ENCODE measurements around the gene ADGRD1. TPM values are rescaled to one million over a fixed set of nuclear protein-coding genes. Genes with fewer than 3 reads are reported as not detected.

The ADGRD1 gene
- total RNA-seq, 1 donor from 2014 or later, result 0.98 TPM

DNA sequence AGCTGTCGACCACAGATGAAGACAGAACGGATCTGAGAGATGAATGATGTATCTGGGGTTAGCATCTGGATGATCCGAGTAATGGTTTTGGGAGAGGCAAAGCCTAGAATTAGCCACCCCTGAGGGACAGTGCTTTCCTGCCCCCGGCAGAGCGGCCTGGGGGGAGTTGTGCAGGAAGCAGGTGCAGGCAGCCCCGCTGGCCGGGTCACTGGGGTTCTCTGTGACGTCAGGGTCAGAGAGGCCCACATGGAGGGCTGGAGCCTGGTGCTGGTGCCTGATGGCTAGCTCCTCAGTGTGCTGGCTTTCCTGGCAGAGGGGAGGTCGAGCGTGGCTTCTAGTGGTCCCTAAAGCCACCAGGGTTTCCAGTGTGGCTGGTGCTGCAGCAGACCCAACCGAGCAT, 70.3 kb downstream of the ADGRD1 start:
- TF ChIP-seq, protein P1, sequence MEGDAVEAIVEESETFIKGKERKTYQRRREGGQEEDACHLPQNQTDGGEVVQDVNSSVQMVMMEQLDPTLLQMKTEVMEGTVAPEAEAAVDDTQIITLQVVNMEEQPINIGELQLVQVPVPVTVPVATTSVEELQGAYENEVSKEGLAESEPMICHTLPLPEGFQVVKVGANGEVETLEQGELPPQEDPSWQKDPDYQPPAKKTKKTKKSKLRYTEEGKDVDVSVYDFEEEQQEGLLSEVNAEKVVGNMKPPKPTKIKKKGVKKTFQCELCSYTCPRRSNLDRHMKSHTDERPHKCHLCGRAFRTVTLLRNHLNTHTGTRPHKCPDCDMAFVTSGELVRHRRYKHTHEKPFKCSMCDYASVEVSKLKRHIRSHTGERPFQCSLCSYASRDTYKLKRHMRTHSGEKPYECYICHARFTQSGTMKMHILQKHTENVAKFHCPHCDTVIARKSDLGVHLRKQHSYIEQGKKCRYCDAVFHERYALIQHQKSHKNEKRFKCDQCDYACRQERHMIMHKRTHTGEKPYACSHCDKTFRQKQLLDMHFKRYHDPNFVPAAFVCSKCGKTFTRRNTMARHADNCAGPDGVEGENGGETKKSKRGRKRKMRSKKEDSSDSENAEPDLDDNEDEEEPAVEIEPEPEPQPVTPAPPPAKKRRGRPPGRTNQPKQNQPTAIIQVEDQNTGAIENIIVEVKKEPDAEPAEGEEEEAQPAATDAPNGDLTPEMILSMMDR (conservative IDR thresholded peaks at IDR 0.05), result no peak

DNA sequence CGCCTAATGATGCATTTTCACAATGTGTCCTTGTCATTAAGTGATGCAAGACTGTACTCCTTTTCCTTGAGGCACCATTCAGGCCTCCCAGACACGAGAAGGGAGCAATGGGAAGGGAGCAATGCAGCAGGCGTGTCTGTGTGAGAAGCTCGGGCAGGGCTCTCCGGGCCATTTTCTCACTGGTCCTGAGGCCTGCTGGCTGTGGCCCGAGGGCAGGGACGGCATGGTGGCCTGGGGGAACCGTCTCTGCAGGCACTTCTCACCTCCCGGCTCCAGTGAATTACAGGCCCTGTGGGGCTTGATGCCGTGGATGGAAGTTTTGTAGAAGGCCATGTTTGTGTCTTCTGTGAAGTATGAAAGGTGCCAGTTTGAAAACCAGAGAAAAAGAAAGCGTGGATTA, 71.0 kb downstream of the ADGRD1 start:
- Mint-ChIP-seq H3K27ac (ENCODE audit: unreplicated experiment) (no peak overlapping the region), H3K27me3 (ENCODE audit: low read depth) (peaks cover 7% of the 10 kb centered on the region), H3K36me3 (ENCODE audit: low read depth) (no peaks in the 10 kb centered on the region), H3K4me3 (no peak overlapping the region), H3K9me3 (no peaks in the 10 kb centered on the region), H3K4me1 (peaks cover 22% of the 10 kb centered on the region)
- TF ChIP-seq, protein P1 (conservative IDR thresholded peaks at IDR 0.05), result no peak
- no peak for DNase-seq (ENCODE audit: low read depth, low spot score)

More for the DNA sequence above, 70.3 kb downstream of the ADGRD1 start:
- H3K9me3 Mint-ChIP-seq, result no peaks in the 10 kb centered on the region
- no peak overlapping the region for H3K27ac Mint-ChIP-seq (ENCODE audit: unreplicated experiment)
- H3K4me3 Mint-ChIP-seq, result no peak overlapping the region
- peaks cover 7% of the 10 kb centered on the region for H3K27me3 Mint-ChIP-seq (ENCODE audit: low read depth)
- H3K4me1 Mint-ChIP-seq, result peaks cover 22% of the 10 kb centered on the region
- no peak for DNase-seq (ENCODE audit: low read depth, low spot score)
- H3K36me3 Mint-ChIP-seq (ENCODE audit: low read depth), result no peaks in the 10 kb centered on the region

DNA sequence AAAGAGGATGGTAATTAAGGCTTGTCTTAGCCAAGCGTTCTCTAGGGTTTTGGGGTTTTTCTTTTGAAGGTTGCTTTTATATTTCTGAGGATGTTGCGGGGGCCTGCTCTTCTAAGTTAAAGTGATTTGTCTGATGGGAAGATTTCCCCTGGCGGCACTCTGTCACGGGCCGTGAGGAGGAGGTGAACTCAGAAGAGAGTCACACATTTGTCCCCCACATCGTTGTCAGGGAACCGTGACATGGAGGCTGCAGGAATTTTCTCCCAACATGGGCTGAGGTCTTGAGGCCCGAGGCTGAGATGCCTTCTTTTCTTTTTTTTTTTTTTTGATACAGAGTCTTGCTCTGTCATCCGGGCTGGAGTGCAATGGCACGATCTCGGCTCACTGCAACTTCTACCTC, 71.5 kb downstream of the ADGRD1 start:
- Mint-ChIP-seq H3K9me3 (no peaks in the 10 kb centered on the region), H3K4me3 (no peak overlapping the region), H3K27me3 (ENCODE audit: low read depth) (peaks cover 7% of the 10 kb centered on the region), H3K4me1 (peaks cover 22% of the 10 kb centered on the region), H3K27ac (ENCODE audit: unreplicated experiment) (no peak overlapping the region), H3K36me3 (ENCODE audit: low read depth) (no peaks in the 10 kb centered on the region)
- TF ChIP-seq, protein P1 (conservative IDR thresholded peaks at IDR 0.05), result no peak
- DNase-seq (ENCODE audit: low read depth, low spot score), result no peak

DNA sequence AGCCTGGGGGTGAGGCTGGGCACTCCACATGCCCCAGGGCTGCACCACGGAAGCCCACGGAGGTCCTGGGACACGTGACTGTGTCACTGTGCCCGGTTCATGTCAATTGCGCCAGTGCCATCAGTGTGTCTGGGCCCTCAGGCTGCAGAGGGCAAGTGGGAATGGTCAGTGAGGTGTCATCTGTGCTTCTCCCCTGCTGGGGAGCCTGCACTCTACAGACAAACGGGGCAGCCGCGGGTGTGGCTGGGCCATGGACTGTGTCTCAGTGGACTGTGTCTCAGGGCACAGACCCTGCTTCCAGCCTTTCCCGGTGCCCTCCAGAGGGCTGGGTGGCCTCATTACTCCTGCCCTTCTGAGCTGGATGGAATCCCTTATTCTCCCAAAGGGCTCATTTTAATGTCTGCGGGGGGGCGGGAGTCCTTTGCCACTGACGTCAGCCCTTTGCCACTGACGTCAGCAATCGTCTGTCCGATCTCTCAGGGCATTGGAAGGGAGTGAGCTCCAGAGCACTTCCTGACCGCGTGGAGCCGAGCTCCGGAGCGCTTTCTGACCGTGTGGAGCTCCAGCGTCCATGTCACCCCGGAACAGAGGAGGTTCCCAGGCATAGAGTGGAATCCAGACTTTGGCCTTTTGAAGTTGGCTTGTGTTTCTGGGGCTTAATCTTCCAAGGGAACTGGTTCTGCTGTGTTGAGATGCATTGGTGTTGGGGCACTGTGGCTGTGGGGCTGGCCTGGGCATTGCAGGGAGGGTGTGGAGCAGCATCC, 72.4 kb downstream of the ADGRD1 start:
- H3K27ac Mint-ChIP-seq (ENCODE audit: unreplicated experiment), result no peak overlapping the region
- TF ChIP-seq, protein P1 (conservative IDR thresholded peaks at IDR 0.05), result no peak
- H3K9me3 Mint-ChIP-seq, result no peaks in the 10 kb centered on the region
- H3K4me1 Mint-ChIP-seq, result peaks cover 27% of the 10 kb centered on the region
- DNase-seq (ENCODE audit: low read depth, low spot score), result no peak
- no peaks in the 10 kb centered on the region for H3K36me3 Mint-ChIP-seq (ENCODE audit: low read depth)
- H3K4me3 Mint-ChIP-seq, result no peak overlapping the region
- peaks cover 7% of the 10 kb centered on the region for H3K27me3 Mint-ChIP-seq (ENCODE audit: low read depth)

DNA sequence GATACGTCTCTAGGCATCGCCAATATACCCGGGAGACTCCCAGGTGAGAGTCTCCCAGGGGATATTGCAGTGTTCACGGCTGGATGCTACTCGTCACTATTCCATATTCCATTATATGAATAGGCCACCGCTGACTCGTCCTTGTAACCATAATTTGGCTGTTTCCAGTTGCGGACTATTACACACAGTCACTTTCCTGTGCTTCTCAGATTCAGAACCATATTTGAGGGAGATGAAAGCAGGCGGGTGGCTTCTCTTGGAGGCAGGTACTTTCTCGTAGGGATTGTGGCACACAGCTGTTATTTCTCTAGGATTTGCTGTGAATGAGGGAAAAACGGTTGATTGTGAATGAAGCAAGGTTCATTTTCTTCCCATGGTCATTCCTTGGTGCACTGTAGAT, 73.0 kb downstream of the ADGRD1 start:
- no peak overlapping the region for H3K27ac Mint-ChIP-seq (ENCODE audit: unreplicated experiment)
- TF ChIP-seq, protein P1 (conservative IDR thresholded peaks at IDR 0.05), result no peak
- H3K27me3 Mint-ChIP-seq (ENCODE audit: low read depth), result peaks cover 7% of the 10 kb centered on the region
- H3K4me3 Mint-ChIP-seq, result no peak overlapping the region
- no peaks in the 10 kb centered on the region for H3K9me3 Mint-ChIP-seq
- peaks cover 31% of the 10 kb centered on the region for H3K4me1 Mint-ChIP-seq
- H3K36me3 Mint-ChIP-seq (ENCODE audit: low read depth), result no peaks in the 10 kb centered on the region
- no peak for DNase-seq (ENCODE audit: low read depth, low spot score)
